ENCODE data around the gene PARVB. TPM values are rescaled to one million over a fixed set of nuclear protein-coding genes. Genes with fewer than 3 reads are reported as not detected.
A peak's percentile ranks its signal among the peaks of the same experiment; 100 is the strongest.

PARVB gene
- total and polyA plus RNA-seq, 2 of the 8 experiments (the other 6 are each of a cell fraction or from before 2014, with no cell fraction given), result 14.5 to 18.6 TPM

GRCh38 chr22:44089717-44090570 is 65.8 kb downstream of the PARVB start:
- H3K79me1 ChIP-seq (ENCODE audit: low read depth, low read length), result no peaks in the 10 kb centered on the region
- no peak overlapping the region for H2AFZ ChIP-seq (ENCODE audit: low read length)
- no peaks in the 10 kb centered on the region for H3K27me3 ChIP-seq (replicated peaks in 1 of 4; ENCODE audit: control insufficient read depth in 3 of 4, extremely low read depth in 1 of 4, insufficient read depth in 3 of 4, low read length in 3 of 4)
- ChIA-PET POLR2A (ENCODE audit: partially characterized antibody) (no interaction called here), CTCF (ENCODE audit: partially characterized antibody) (interaction anchor here (0.7 to 0.9 kb wide), 3 partner anchors 13 to 97 kb away, joined by 3 to 4 read pairs (median 3); no protein-coding TSS in a partner anchor)
- no peak overlapping the region for H3K4ac ChIP-seq (replicated peaks; ENCODE audit: insufficient read length, low read depth, low read length)
- H3K56ac ChIP-seq (replicated peaks; ENCODE audit: insufficient read length, low read depth, low read length), result no peak overlapping the region
- no peak overlapping the region for H3K27ac ChIP-seq (ENCODE audit: low read depth, low read length)
- H3K9me3 ChIP-seq (ENCODE audit: insufficient read depth in 2 of 2, low read depth in 1 of 2, low read length in 1 of 2), result no peaks in the 10 kb centered on the region
- 87% methylated on average over 15 of the region's 15 CpGs; no CpG with 5 or more reads in 1 of the 2 experiments for WGBS, 2 experiments (ENCODE audit: extremely low coverage in 1 of 2, insufficient coverage in 1 of 2, insufficient read length in 1 of 2, insufficient replicate concordance in 2 of 2, low coverage in 1 of 2, low lambda C conversion rate in 2 of 2, missing lambda C conversion rate in 1 of 2)
- peaks cover 0 to 4% (median 1%) of the 10 kb centered on the region in 4 experiments; a peak in 3 of 7 replicates for H3K4me1 ChIP-seq (replicated peaks in 1 of 4; ENCODE audit: control insufficient read depth in 3 of 4, insufficient read depth in 4 of 4, low read length in 3 of 4)
- H2BK5ac ChIP-seq (ENCODE audit: low read depth, low read length), result no peak overlapping the region; the same call in 1 of the 2 replicates
- H3K36me3 ChIP-seq (ENCODE audit: control insufficient read depth in 2 of 4, insufficient read depth in 4 of 4, low read length in 3 of 4), result no peaks in the 10 kb centered on the region
- no peak overlapping the region for H2BK20ac ChIP-seq (ENCODE audit: low read length)
- H4K91ac ChIP-seq (replicated peaks; ENCODE audit: insufficient read length, low read length), result no peak overlapping the region
- no peak overlapping the region for H3K14ac ChIP-seq (ENCODE audit: insufficient read length)
- no peak for DNase-seq (ENCODE audit: low read depth in 1 of 2, low spot score in 2 of 2)
- FAIRE-seq, result no peak
- H3K23me2 ChIP-seq (ENCODE audit: low read depth, low read length), result no peaks in the 10 kb centered on the region
- no peak overlapping the region for H3K9ac ChIP-seq (replicated peaks in 1 of 4; ENCODE audit: extremely low read depth in 1 of 4, low read depth in 3 of 4, low read length in 3 of 4)
- H2AK5ac ChIP-seq (ENCODE audit: low read depth, low read length), result no peak overlapping the region
- H4K20me1 ChIP-seq (replicated peaks in 1 of 2; ENCODE audit: control insufficient read depth in 1 of 2, insufficient read depth in 2 of 2, low read length in 2 of 2), result no peaks in the 10 kb centered on the region
- no peak overlapping the region for H4K8ac ChIP-seq (ENCODE audit: extremely low read depth, insufficient read depth, low read length)
- H3K18ac ChIP-seq (ENCODE audit: extremely low read depth, low read length), result no peak overlapping the region
- H4K5ac ChIP-seq (ENCODE audit: insufficient read length, low read depth, low read length), result no peak overlapping the region
- H2BK12ac ChIP-seq (ENCODE audit: low read depth, low read length), result 0 out of 2 replicates have a peak overlapping the region, but pooled peaks have one; percentile 50
- no peak overlapping the region for H2BK15ac ChIP-seq (ENCODE audit: low read length)
- no peak overlapping the region for H2BK120ac ChIP-seq (replicated peaks; ENCODE audit: low read depth, low read length)
- no peak overlapping the region for H3K4me3 ChIP-seq (ENCODE audit: extremely low read depth in 1 of 4, insufficient read depth in 2 of 4, low read depth in 3 of 4, low read length in 4 of 4)
- no peak overlapping the region for H3K4me2 ChIP-seq (ENCODE audit: insufficient read depth in 1 of 2, low read depth in 2 of 2, low read length in 2 of 2)
- no peak overlapping the region for H3K23ac ChIP-seq (ENCODE audit: insufficient read length)
- no peaks in the 10 kb centered on the region for H3K79me2 ChIP-seq (ENCODE audit: control insufficient read depth in 1 of 2, insufficient read depth in 2 of 2, low read length in 2 of 2)
- TF ChIP-seq EGR1 (IDR thresholded peaks at IDR 0.05; ENCODE audit: borderline replicate concordance, low read depth, low read length), result no peak
- TF ChIP-seq CTCF (IDR thresholded peaks at IDR 0.05; ENCODE audit: control extremely low read depth in 1 of 3, insufficient read depth in 1 of 3, low read depth in 1 of 3, low read length in 3 of 3), result no peak
- TF ChIP-seq CREB1 (IDR thresholded peaks at IDR 0.05), result no peak
- no peak for TF ChIP-seq ASH2L (IDR thresholded peaks at IDR 0.05; ENCODE audit: low read length)
- TF ChIP-seq RBBP5 (IDR thresholded peaks at IDR 0.05; ENCODE audit: borderline replicate concordance, low read depth, low read length), result no peak
- TF ChIP-seq CBX5 (IDR thresholded peaks at IDR 0.05; ENCODE audit: low read depth, low read length), result no peak
- TF ChIP-seq CHD2 (IDR thresholded peaks at IDR 0.05; ENCODE audit: low read length), result no peak
- no peak for TF ChIP-seq E2F6 (IDR thresholded peaks at IDR 0.05)
- no peak for TF ChIP-seq CTBP2 (IDR thresholded peaks at IDR 0.05; ENCODE audit: borderline replicate concordance, insufficient read depth, insufficient read length, low read length)
